HCT116 (cell line): ENCODE data around the gene XPO4. TPM values are rescaled to one million over a fixed set of nuclear protein-coding genes. Genes with fewer than 3 reads are reported as not detected.

Experiments
- ATAC-seq: fragments of 200-7000 bp; cut with Tn5 transposase; 2 replicates; pipeline ENCODE4 v1.9.1; 2020; ENCODE audit warnings: mild to moderate bottlenecking, moderate library complexity
- BruUV-seq: library from RNA; stranded (reverse); fragments of 400-500 nt; replicated peaks from 2 replicates; lab custom pipeline; 2021; lab: Mats Ljungman, UMichigan
- CTCF ChIA-PET: fragments of 300-600 bp; sonication (Branson Sonifier 250); formaldehyde crosslinking; loops from one replicate; lab custom pipeline; 2021; ENCODE audit warnings: antibody characterized with exemption; lab: Charles Lee
- POLR2A ChIA-PET: fragments of 300-600, 350-600 bp; sonication (Branson Sonifier 250); formaldehyde crosslinking; loops from one replicate; lab custom pipeline; 2021; ENCODE audit warnings: antibody characterized with exemption; lab: Charles Lee
- RAD21 ChIA-PET, 2 experiments: fragments of 300-600 bp; sonication (Branson Sonifier 250); formaldehyde crosslinking; loops; one replicate each; lab custom pipeline; 2023; ENCODE audit warnings: low total read pairs in 2 of 2; ENCODE audit not compliant: uncharacterized antibody in 2 of 2, unreplicated experiment in 2 of 2, low non-redundant PET in 1 of 2; lab: Charles Lee
- DNase-seq: peaks from one replicate; pipeline ENCODE4 v3.0.0-alpha.2; 2010; ENCODE audit warnings: low read depth, low spot score
- H2AFZ ChIP-seq: fragments of 200-600 bp; shearing (Covaris generic), sonication (generic); 2 replicates; pipeline ENCODE4 v1.6.1; 2017; ENCODE audit warnings: low read depth, mixed run types, mixed read lengths, antibody characterized with exemption, low read length; ENCODE audit not compliant: poor library complexity, severe bottlenecking
- H3K27ac ChIP-seq: 2 replicates; pipeline ENCODE4 v1.5.1; 2012; ENCODE audit warnings: low read depth, low read length
- H3K27me3 ChIP-seq: fragments of 200-600 bp; sonication (generic); 2 replicates; pipeline ENCODE4 v1.6.1; 2016; ENCODE audit warnings: mixed run types, low read length, mixed read lengths; ENCODE audit not compliant: insufficient read depth
- H3K36me3 ChIP-seq, 2 experiments: fragments of 200-500 bp in 1 of 2; fragments of 200-600 bp in 1 of 2; sonication (Bioruptor generic) in 1 of 2; sonication (generic) in 1 of 2; 2 replicates each; pipeline versions ENCODE4 v1.5.1 to v1.6.1; 2014 to 2016; ENCODE audit warnings: low read length in 2 of 2, inconsistent platforms in 1 of 2, mixed read lengths in 1 of 2, mixed run types in 1 of 2; ENCODE audit not compliant: insufficient read depth in 2 of 2, control insufficient read depth in 1 of 2
- H3K4me1 ChIP-seq, 2 experiments: fragments of 200-600 bp in 1 of 2; sonication (generic) in 1 of 2; 2 replicates each; pipeline versions ENCODE4 v1.5.1 to v1.6.1; 2012 to 2017; ENCODE audit warnings: low read length in 2 of 2, inconsistent platforms in 1 of 2, mild to moderate bottlenecking in 1 of 2, mixed read lengths in 1 of 2, mixed run types in 1 of 2, moderate library complexity in 1 of 2; ENCODE audit not compliant: insufficient read depth in 2 of 2, control insufficient read depth in 1 of 2
- H3K4me2 ChIP-seq: fragments of 200-600 bp; sonication (generic); 2 replicates; pipeline ENCODE4 v1.6.1; 2017; ENCODE audit warnings: mixed run types, low read length, mixed read lengths
- H3K4me3 ChIP-seq, 2 experiments: fragments of 200-600 bp in 1 of 2; sonication (generic) in 1 of 2; replicated peaks in 1 of 2; 2 replicates each; pipeline ENCODE4 v1.5.1; 2011 to 2016; ENCODE audit warnings: low read length in 2 of 2, control low read depth in 1 of 2, low read depth in 1 of 2, mild to moderate bottlenecking in 1 of 2, mixed read lengths in 1 of 2, mixed run types in 1 of 2
- H3K79me2 ChIP-seq: fragments of 200-600 bp; sonication (generic); 2 replicates; pipeline ENCODE4 v1.6.1; 2017; ENCODE audit warnings: mild to moderate bottlenecking, mixed run types, low read length, moderate library complexity, mixed read lengths; ENCODE audit not compliant: insufficient read depth
- H3K9ac ChIP-seq: fragments of 200-600 bp; sonication (generic); 2 replicates; pipeline ENCODE4 v1.6.1; 2016; ENCODE audit warnings: low read length, mixed read lengths
- H3K9me2 ChIP-seq: fragments of 200-600 bp; sonication (generic), shearing (Covaris generic); 2 replicates; pipeline ENCODE4 v1.6.1; 2017; ENCODE audit warnings: mixed run types, mild to moderate bottlenecking, moderate library complexity; ENCODE audit not compliant: insufficient read depth
- H3K9me3 ChIP-seq, 2 experiments: fragments of 200-500 bp in 1 of 2; fragments of 200-600 bp in 1 of 2; sonication (Bioruptor generic) in 1 of 2; sonication (generic) in 1 of 2; 2 replicates each; pipeline ENCODE4 v1.6.1; 2014 to 2017; ENCODE audit warnings: low read length in 2 of 2, mixed read lengths in 2 of 2, inconsistent platforms in 1 of 2, low read depth in 1 of 2, mild to moderate bottlenecking in 1 of 2, mixed run types in 1 of 2, moderate library complexity in 1 of 2; ENCODE audit not compliant: control insufficient read depth in 1 of 2, insufficient read depth in 1 of 2
- H4K20me1 ChIP-seq: fragments of 200-600 bp; sonication (generic), shearing (Covaris generic); 2 replicates; pipeline ENCODE4 v1.6.1; 2017; ENCODE audit warnings: mixed run types, mild to moderate bottlenecking, moderate library complexity; ENCODE audit not compliant: insufficient read depth
- ATF3 ChIP-seq: IDR thresholded peaks from 2 replicates; pipeline ENCODE4 v1.6.1; 2012
- CEBPB ChIP-seq: IDR thresholded peaks from 2 replicates; pipeline ENCODE4 v1.6.1; 2012; ENCODE audit warnings: low read depth
- EZH2 ChIP-seq: fragments of 200-600 bp; sonication (generic); IDR thresholded peaks from 2 replicates; pipeline ENCODE4 v1.6.1; 2017; ENCODE audit warnings: antibody characterized with exemption, mixed run types
- JUND ChIP-seq: IDR thresholded peaks from 2 replicates; pipeline ENCODE4 v1.6.1; 2012
- SRF ChIP-seq: IDR thresholded peaks from 2 replicates; pipeline ENCODE4 v1.6.1; 2012; ENCODE audit warnings: low read depth
- TCF7L2 ChIP-seq: IDR thresholded peaks from 2 replicates; pipeline ENCODE4 v1.7.0; 2011; ENCODE audit warnings: borderline replicate concordance, inconsistent platforms; ENCODE audit not compliant: insufficient read depth, insufficient read length; ENCODE audit errors: extremely low read depth
- intact Hi-C: fragments of 100-400 bp; cut with micrococcal nuclease; formaldehyde crosslinking; loops from 2 replicates; pipeline ENCODE4 v1.10.0; 2022
- total RNA-seq: library from RNA; stranded (reverse); gene quantifications from one replicate; pipeline ENCODE4 v1.2.1, GENCODE V29; 2021; ENCODE audit not compliant: unreplicated experiment

Gene XPO4
- total RNA-seq, 1 experiment from 2014 or later: 29.7 TPM

- Histone ChIP-seq H3K79me2 (peaks cover 69% of the 10 kb centered on the region), H3K36me3 (peaks cover 2 to 8% of the 10 kb centered on the region in 2 experiments; a peak in 1 of 4 replicates), H3K4me2 (no peak overlapping the region), H3K27me3 (no peaks in the 10 kb centered on the region), H4K20me1 (no peaks in the 10 kb centered on the region), H3K9me2 (no peaks in the 10 kb centered on the region), H3K4me1 (no peaks in the 10 kb centered on the region), H3K4me3 (no peak overlapping the region), H3K9ac (no peak overlapping the region), H3K27ac (no peak overlapping the region), H3K9me3 (no peaks in the 10 kb centered on the region), H2AFZ (no peak overlapping the region)
- TF ChIP-seq TCF7L2 (no peak), JUND (no peak), CEBPB (no peak), EZH2 (no peak), SRF (no peak)
- ATAC-seq (no peak), DNase-seq (no peak)
- POLR2A ChIA-PET: no interaction called here
- intact Hi-C loops: no loop called here
- RAD21 ChIA-PET: no interaction called here
- CTCF ChIA-PET: interaction anchor here (1.7 kb wide), 1 partner anchor 23 kb away, joined by 4 read pairs; no protein-coding TSS in a partner anchor
- no TSS peak for BruUV-seq
Measured at GRCh38 chr13:20851844-20852402, 50.6 kb downstream of the XPO4 start.

- POLR2A ChIA-PET: no interaction called here
- RAD21 ChIA-PET: no interaction called here
- no peaks in the 10 kb centered on the region for H3K4me1 ChIP-seq
- no peaks in the 10 kb centered on the region for H3K9me3 ChIP-seq
- H3K36me3 ChIP-seq: peaks cover 0 to under 1% of the 10 kb centered on the region in 2 experiments; a peak in 1 of 4 replicates
- H3K9me2 ChIP-seq: no peaks in the 10 kb centered on the region
- no peak for DNase-seq
- intact Hi-C loops: no loop called here
- no peaks in the 10 kb centered on the region for H3K27me3 ChIP-seq
- no peak overlapping the region for H2AFZ ChIP-seq
- H3K9ac ChIP-seq: no peak overlapping the region
- no TSS peak for BruUV-seq
- no peak for TF ChIP-seq ATF3
- no peak for ATAC-seq
- peaks cover 12% of the 10 kb centered on the region; the same call in 1 of the 2 replicates for H4K20me1 ChIP-seq
- CTCF ChIA-PET: interaction anchor here (1.2 kb wide), 1 partner anchor 10 kb away, joined by 3 read pairs; no protein-coding TSS in a partner anchor
- peaks cover 71% of the 10 kb centered on the region for H3K79me2 ChIP-seq
- H3K4me3 ChIP-seq: no peak overlapping the region
- H3K27ac ChIP-seq: no peak overlapping the region
- no peak overlapping the region for H3K4me2 ChIP-seq
Measured at GRCh38 chr13:20848944-20849343, 53.6 kb downstream of the XPO4 start.
